ENCODE results near the gene CNTNAP3.
A peak's percentile ranks its signal among the peaks of the same experiment; 100 is the strongest.
"Not testable (repeated sequence)": the region's sequence is repeated elsewhere in the genome, so short reads cannot be mapped to it uniquely, and the experiment has no call there.

Gene CNTNAP3

GRCh38 chr9:39157714-39158113 lies 130.3 kb downstream of the CNTNAP3 start:
- not testable (repeated sequence) for H3K27ac ChIP-seq (ENCODE audit: low read depth, low read length); H3K36me3 ChIP-seq (ENCODE audit: insufficient read depth, low read length); H3K79me2 ChIP-seq (ENCODE audit: control insufficient read depth, insufficient read depth, low read length, unreplicated experiment); H2AFZ ChIP-seq (ENCODE audit: low read length, unreplicated experiment); H3K4me1 ChIP-seq (ENCODE audit: control insufficient read depth, insufficient read depth, low read length, unreplicated experiment); H3K27me3 ChIP-seq (ENCODE audit: insufficient read depth, low read length); H3K4me3 ChIP-seq (ENCODE audit: low read depth, low read length)

- not testable (repeated sequence) for H3K27me3 ChIP-seq (ENCODE audit: insufficient read depth, low read length); H3K79me2 ChIP-seq (ENCODE audit: control insufficient read depth, insufficient read depth, low read length, unreplicated experiment); H3K36me3 ChIP-seq (ENCODE audit: insufficient read depth, low read length); H3K27ac ChIP-seq (ENCODE audit: low read depth, low read length); H3K4me3 ChIP-seq (ENCODE audit: low read depth, low read length); H3K4me1 ChIP-seq (ENCODE audit: control insufficient read depth, insufficient read depth, low read length, unreplicated experiment); H2AFZ ChIP-seq (ENCODE audit: low read length, unreplicated experiment)
Observed at GRCh38 chr9:39132826-39133552, 155.0 kb downstream of the CNTNAP3 start.

GRCh38 chr9:39121401-39121800 lies 166.6 kb downstream of the CNTNAP3 start:
- not testable (repeated sequence) for H3K36me3 ChIP-seq (ENCODE audit: insufficient read depth, low read length); H2AFZ ChIP-seq (ENCODE audit: low read length, unreplicated experiment); H3K4me3 ChIP-seq (ENCODE audit: low read depth, low read length)

GRCh38 chr9:39111746-39112145 lies 176.2 kb downstream of the CNTNAP3 start:
- not testable (repeated sequence) for H3K79me2 ChIP-seq (ENCODE audit: control insufficient read depth, insufficient read depth, low read length, unreplicated experiment); H3K4me3 ChIP-seq (ENCODE audit: low read depth, low read length); H2AFZ ChIP-seq (ENCODE audit: low read length, unreplicated experiment); H3K4me1 ChIP-seq (ENCODE audit: control insufficient read depth, insufficient read depth, low read length, unreplicated experiment); H3K27me3 ChIP-seq (ENCODE audit: insufficient read depth, low read length); H3K36me3 ChIP-seq (ENCODE audit: insufficient read depth, low read length); H3K27ac ChIP-seq (ENCODE audit: low read depth, low read length)

More at GRCh38 chr9:39121401-39121800, 166.6 kb downstream of the CNTNAP3 start:
- H3K27me3 ChIP-seq (ENCODE audit: insufficient read depth, low read length); H3K4me1 ChIP-seq (ENCODE audit: control insufficient read depth, insufficient read depth, low read length, unreplicated experiment); H3K27ac ChIP-seq (ENCODE audit: low read depth, low read length); H3K79me2 ChIP-seq (ENCODE audit: control insufficient read depth, insufficient read depth, low read length, unreplicated experiment): not testable (repeated sequence)

GRCh38 chr9:39108145-39108544 lies 179.8 kb downstream of the CNTNAP3 start:
- Histone ChIP-seq H3K36me3 (ENCODE audit: insufficient read depth, low read length) (no peaks in the 10 kb centered on the region), H3K27ac (ENCODE audit: low read depth, low read length) (no peak overlapping the region), H3K79me2 (ENCODE audit: control insufficient read depth, insufficient read depth, low read length, unreplicated experiment) (no peaks in the 10 kb centered on the region), H3K4me3 (ENCODE audit: low read depth, low read length) (no peak overlapping the region), H2AFZ (ENCODE audit: low read length, unreplicated experiment) (no peak overlapping the region), H3K27me3 (ENCODE audit: insufficient read depth, low read length) (no peaks in the 10 kb centered on the region), H3K4me1 (ENCODE audit: control insufficient read depth, insufficient read depth, low read length, unreplicated experiment) (no peaks in the 10 kb centered on the region)

- H3K27me3 ChIP-seq (ENCODE audit: insufficient read depth, low read length); H2AFZ ChIP-seq (ENCODE audit: low read length, unreplicated experiment); H3K79me2 ChIP-seq (ENCODE audit: control insufficient read depth, insufficient read depth, low read length, unreplicated experiment); H3K4me3 ChIP-seq (ENCODE audit: low read depth, low read length); H3K27ac ChIP-seq (ENCODE audit: low read depth, low read length); H3K36me3 ChIP-seq (ENCODE audit: insufficient read depth, low read length); H3K4me1 ChIP-seq (ENCODE audit: control insufficient read depth, insufficient read depth, low read length, unreplicated experiment): not testable (repeated sequence)
Observed at GRCh38 chr9:39097208-39097607, 190.8 kb downstream of the CNTNAP3 start.

GRCh38 chr9:39085311-39085710 lies 202.7 kb downstream of the CNTNAP3 start:
- not testable (repeated sequence) for H3K27ac ChIP-seq (ENCODE audit: low read depth, low read length); H3K36me3 ChIP-seq (ENCODE audit: insufficient read depth, low read length); H3K4me3 ChIP-seq (ENCODE audit: low read depth, low read length); H3K27me3 ChIP-seq (ENCODE audit: insufficient read depth, low read length); H3K79me2 ChIP-seq (ENCODE audit: control insufficient read depth, insufficient read depth, low read length, unreplicated experiment); H3K4me1 ChIP-seq (ENCODE audit: control insufficient read depth, insufficient read depth, low read length, unreplicated experiment); H2AFZ ChIP-seq (ENCODE audit: low read length, unreplicated experiment)

- H3K27me3 ChIP-seq (ENCODE audit: insufficient read depth, low read length); H3K79me2 ChIP-seq (ENCODE audit: control insufficient read depth, insufficient read depth, low read length, unreplicated experiment); H3K4me3 ChIP-seq (ENCODE audit: low read depth, low read length); H3K36me3 ChIP-seq (ENCODE audit: insufficient read depth, low read length); H3K27ac ChIP-seq (ENCODE audit: low read depth, low read length); H3K4me1 ChIP-seq (ENCODE audit: control insufficient read depth, insufficient read depth, low read length, unreplicated experiment); H2AFZ ChIP-seq (ENCODE audit: low read length, unreplicated experiment): not testable (repeated sequence)
Observed at GRCh38 chr9:39082574-39082973, 205.4 kb downstream of the CNTNAP3 start.

- not testable (repeated sequence) for H3K36me3 ChIP-seq (ENCODE audit: insufficient read depth, low read length); H3K4me3 ChIP-seq (ENCODE audit: low read depth, low read length); H3K79me2 ChIP-seq (ENCODE audit: control insufficient read depth, insufficient read depth, low read length, unreplicated experiment); H3K4me1 ChIP-seq (ENCODE audit: control insufficient read depth, insufficient read depth, low read length, unreplicated experiment); H3K27ac ChIP-seq (ENCODE audit: low read depth, low read length); H3K27me3 ChIP-seq (ENCODE audit: insufficient read depth, low read length); H2AFZ ChIP-seq (ENCODE audit: low read length, unreplicated experiment)
Observed at GRCh38 chr9:39080081-39080480, 207.9 kb downstream of the CNTNAP3 start.

- not testable (repeated sequence) for H2AFZ ChIP-seq (ENCODE audit: low read length, unreplicated experiment); H3K36me3 ChIP-seq (ENCODE audit: insufficient read depth, low read length)
Observed at GRCh38 chr9:39078621-39079256, 209.2 kb downstream of the CNTNAP3 start.

GRCh38 chr9:39073537-39073936 lies 214.4 kb downstream of the CNTNAP3 start:
- H3K4me3 ChIP-seq (ENCODE audit: low read depth, low read length); H3K36me3 ChIP-seq (ENCODE audit: insufficient read depth, low read length); H3K27ac ChIP-seq (ENCODE audit: low read depth, low read length); H2AFZ ChIP-seq (ENCODE audit: low read length, unreplicated experiment); H3K4me1 ChIP-seq (ENCODE audit: control insufficient read depth, insufficient read depth, low read length, unreplicated experiment); H3K27me3 ChIP-seq (ENCODE audit: insufficient read depth, low read length); H3K79me2 ChIP-seq (ENCODE audit: control insufficient read depth, insufficient read depth, low read length, unreplicated experiment): not testable (repeated sequence)

More at GRCh38 chr9:39078621-39079256, 209.2 kb downstream of the CNTNAP3 start:
- H3K27ac ChIP-seq (ENCODE audit: low read depth, low read length); H3K79me2 ChIP-seq (ENCODE audit: control insufficient read depth, insufficient read depth, low read length, unreplicated experiment); H3K27me3 ChIP-seq (ENCODE audit: insufficient read depth, low read length); H3K4me1 ChIP-seq (ENCODE audit: control insufficient read depth, insufficient read depth, low read length, unreplicated experiment): not testable (repeated sequence)
- peak overlapping the region; percentile 56 for H3K4me3 ChIP-seq (ENCODE audit: low read depth, low read length)

Data from ACC112 (cell line).